ENCODE measurements around the gene PRDM11. TPM values are rescaled to one million over a fixed set of nuclear protein-coding genes. Genes with fewer than 3 reads are reported as not detected.

Gene PRDM11
- total and polyA plus RNA-seq, 2 donors from 2014 or later, result 2.9 to 22.5 TPM

DNA sequence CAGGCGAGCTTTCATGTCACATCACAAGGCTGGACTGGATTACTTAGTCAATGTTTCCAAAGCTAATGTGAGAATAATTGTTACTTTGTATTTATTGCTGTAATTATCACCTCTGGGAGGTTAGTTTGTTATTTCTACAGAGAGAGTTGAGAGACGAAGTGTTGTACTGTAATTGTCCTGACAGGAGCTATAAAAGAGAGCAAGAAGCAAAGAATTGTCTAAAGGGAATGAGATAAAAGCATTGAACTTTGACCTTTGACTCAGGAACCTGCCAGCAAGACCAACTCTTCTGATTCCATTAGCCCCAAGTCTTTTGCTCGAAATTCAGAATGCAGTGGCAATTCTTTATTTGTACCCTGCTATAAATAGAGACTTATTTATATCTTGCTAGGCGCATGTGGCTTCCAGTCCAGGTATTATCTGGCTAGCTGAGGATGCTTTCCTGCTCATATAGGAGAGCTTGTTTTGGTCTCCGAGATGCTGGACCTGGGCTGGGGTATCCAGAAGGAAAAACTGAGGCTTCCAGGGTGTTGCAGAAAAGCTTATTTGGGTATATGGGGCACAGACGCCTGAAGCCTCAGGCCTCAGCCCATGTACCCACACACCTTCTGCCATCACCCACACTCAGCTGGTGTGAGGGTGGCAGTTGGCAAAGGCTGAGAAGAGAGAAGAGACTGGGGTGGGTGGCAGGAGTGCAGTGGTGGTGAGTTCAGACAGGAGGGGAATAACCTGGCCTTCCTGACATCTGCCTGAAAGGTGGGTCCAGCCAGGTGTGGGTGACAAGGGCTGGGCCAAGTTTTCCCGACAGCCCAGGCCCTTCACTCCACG, 99.0 kb downstream of the PRDM11 start:
- no peak overlapping the region for H3K4me3 ChIP-seq (ENCODE audit: low read length in 3 of 3)
- no peaks in the 10 kb centered on the region for H3K36me3 ChIP-seq (ENCODE audit: control insufficient read depth in 2 of 3, insufficient read depth in 3 of 3, low read length in 3 of 3)
- DNase-seq (no peak), FAIRE-seq (no peak)
- TF ChIP-seq, protein P1, sequence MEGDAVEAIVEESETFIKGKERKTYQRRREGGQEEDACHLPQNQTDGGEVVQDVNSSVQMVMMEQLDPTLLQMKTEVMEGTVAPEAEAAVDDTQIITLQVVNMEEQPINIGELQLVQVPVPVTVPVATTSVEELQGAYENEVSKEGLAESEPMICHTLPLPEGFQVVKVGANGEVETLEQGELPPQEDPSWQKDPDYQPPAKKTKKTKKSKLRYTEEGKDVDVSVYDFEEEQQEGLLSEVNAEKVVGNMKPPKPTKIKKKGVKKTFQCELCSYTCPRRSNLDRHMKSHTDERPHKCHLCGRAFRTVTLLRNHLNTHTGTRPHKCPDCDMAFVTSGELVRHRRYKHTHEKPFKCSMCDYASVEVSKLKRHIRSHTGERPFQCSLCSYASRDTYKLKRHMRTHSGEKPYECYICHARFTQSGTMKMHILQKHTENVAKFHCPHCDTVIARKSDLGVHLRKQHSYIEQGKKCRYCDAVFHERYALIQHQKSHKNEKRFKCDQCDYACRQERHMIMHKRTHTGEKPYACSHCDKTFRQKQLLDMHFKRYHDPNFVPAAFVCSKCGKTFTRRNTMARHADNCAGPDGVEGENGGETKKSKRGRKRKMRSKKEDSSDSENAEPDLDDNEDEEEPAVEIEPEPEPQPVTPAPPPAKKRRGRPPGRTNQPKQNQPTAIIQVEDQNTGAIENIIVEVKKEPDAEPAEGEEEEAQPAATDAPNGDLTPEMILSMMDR (IDR thresholded peaks at IDR 0.05; ENCODE audit: borderline replicate concordance, extremely low read depth, insufficient read depth), result no peak
- no peak overlapping the region for H3K9ac ChIP-seq (ENCODE audit: low read length in 3 of 3)
- no peaks in the 10 kb centered on the region for H3K27me3 ChIP-seq (ENCODE audit: control insufficient read depth, insufficient read depth, low read length)
- intact Hi-C loops (cut with DNase I), result no loop called here
- no peaks in the 10 kb centered on the region for H3K4me1 ChIP-seq (ENCODE audit: control insufficient read depth in 2 of 3, insufficient read depth in 2 of 3, low read depth in 1 of 3, low read length in 3 of 3)
- H3K27ac ChIP-seq (ENCODE audit: low read depth in 2 of 2, low read length in 2 of 2), result no peak overlapping the region
- H3K9me3 ChIP-seq (ENCODE audit: control insufficient read depth in 2 of 3, insufficient read depth in 1 of 3, low read length in 3 of 3), result no peaks in the 10 kb centered on the region

DNA sequence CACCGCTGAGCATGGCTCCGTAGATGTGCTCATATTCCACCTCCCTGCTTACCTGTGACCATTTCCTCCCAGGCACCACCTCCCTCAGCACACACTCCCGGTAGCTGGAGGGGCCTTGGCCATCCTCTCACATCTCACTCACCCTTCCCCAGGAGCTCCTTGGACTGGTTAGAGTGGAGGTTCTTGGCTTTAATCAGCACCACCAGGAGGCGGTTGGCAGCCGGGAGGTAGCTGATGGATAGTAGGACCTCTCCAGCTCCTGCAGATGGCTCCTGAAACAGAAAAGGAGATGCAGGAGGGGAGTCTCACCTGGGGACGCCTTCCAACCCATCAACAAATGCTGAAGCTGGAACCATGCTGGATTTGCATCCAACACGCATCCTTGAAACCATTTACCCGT, 99.8 kb downstream of the PRDM11 start:
- intact Hi-C loops (cut with DNase I), result no loop called here
- no peak overlapping the region for H3K4me3 ChIP-seq (ENCODE audit: low read length in 3 of 3)
- TF ChIP-seq, protein P1 (IDR thresholded peaks at IDR 0.05; ENCODE audit: borderline replicate concordance, extremely low read depth, insufficient read depth), result no peak
- no peaks in the 10 kb centered on the region for H3K36me3 ChIP-seq (ENCODE audit: control insufficient read depth in 2 of 3, insufficient read depth in 3 of 3, low read length in 3 of 3)
- no peaks in the 10 kb centered on the region for H3K9me3 ChIP-seq (ENCODE audit: control insufficient read depth in 2 of 3, insufficient read depth in 1 of 3, low read length in 3 of 3)
- H3K27me3 ChIP-seq (ENCODE audit: control insufficient read depth, insufficient read depth, low read length), result no peaks in the 10 kb centered on the region
- no peaks in the 10 kb centered on the region for H3K4me1 ChIP-seq (ENCODE audit: control insufficient read depth in 2 of 3, insufficient read depth in 2 of 3, low read depth in 1 of 3, low read length in 3 of 3)
- H3K9ac ChIP-seq (ENCODE audit: low read length in 3 of 3), result no peak overlapping the region
- DNase-seq (no peak), FAIRE-seq (no peak)
- H3K27ac ChIP-seq (ENCODE audit: low read depth in 2 of 2, low read length in 2 of 2), result no peak overlapping the region

- intact Hi-C loops (cut with DNase I), result no loop called here
- peaks cover 0 to 3% (median 0%) of the 10 kb centered on the region in 3 donors for H3K4me1 ChIP-seq (ENCODE audit: control insufficient read depth in 2 of 3, insufficient read depth in 2 of 3, low read depth in 1 of 3, low read length in 3 of 3)
- DNase-seq (no peak), FAIRE-seq (no peak)
- TF ChIP-seq, protein P1 (IDR thresholded peaks at IDR 0.05; ENCODE audit: borderline replicate concordance, extremely low read depth, insufficient read depth), result no peak
- H3K4me3 ChIP-seq (ENCODE audit: low read length in 3 of 3), result no peak overlapping the region
- H3K9me3 ChIP-seq (ENCODE audit: control insufficient read depth in 2 of 3, insufficient read depth in 1 of 3, low read length in 3 of 3), result no peaks in the 10 kb centered on the region
- no peak overlapping the region for H3K27ac ChIP-seq (ENCODE audit: low read depth in 2 of 2, low read length in 2 of 2)
- H3K27me3 ChIP-seq (ENCODE audit: control insufficient read depth, insufficient read depth, low read length), result no peaks in the 10 kb centered on the region
- H3K9ac ChIP-seq (ENCODE audit: low read length in 3 of 3), result no peak overlapping the region
- no peaks in the 10 kb centered on the region for H3K36me3 ChIP-seq (ENCODE audit: control insufficient read depth in 2 of 3, insufficient read depth in 3 of 3, low read length in 3 of 3)
These were observed 101.0 kb downstream of the PRDM11 start for GRCh38 chr11:45247433-45247832.
